IPS-15b (cell line): ENCODE measurements around the gene KBTBD2.
"Not testable (repeated sequence)": the region's sequence is repeated elsewhere in the genome, so short reads cannot be mapped to it uniquely, and the experiment has no call there.

Source experiments
- H3K27me3 ChIP-seq: one replicate; pipeline ENCODE4 v1.6.1; 2013; ENCODE audit warnings: low read length; ENCODE audit not compliant: control insufficient read depth, insufficient read depth
- H3K36me3 ChIP-seq: one replicate; pipeline ENCODE4 v1.6.1; 2013; ENCODE audit warnings: low read length; ENCODE audit not compliant: control insufficient read depth, insufficient read depth
- H3K4me1 ChIP-seq: one replicate; pipeline ENCODE4 v1.6.1; 2013; ENCODE audit warnings: mild to moderate bottlenecking, low read length; ENCODE audit not compliant: control insufficient read depth, insufficient read depth
- H3K4me3 ChIP-seq: one replicate; pipeline ENCODE4 v1.5.1; 2013; ENCODE audit warnings: low read depth, low read length
- H3K9ac ChIP-seq: one replicate; pipeline ENCODE4 v1.6.1; 2013; ENCODE audit warnings: low read depth, mild to moderate bottlenecking, low read length
- H3K9me3 ChIP-seq: one replicate; pipeline ENCODE4 v1.6.1; 2013; ENCODE audit warnings: mild to moderate bottlenecking, low read length; ENCODE audit not compliant: control insufficient read depth, insufficient read depth

KBTBD2 gene

GRCh38 chr7:32915041-32915536 lies 23.5 kb upstream of the KBTBD2 start:
- peaks cover 21% of the 10 kb centered on the region for H3K27me3 ChIP-seq
- no peak overlapping the region for H3K4me3 ChIP-seq
- no peaks in the 10 kb centered on the region for H3K36me3 ChIP-seq
- H3K4me1 ChIP-seq: no peaks in the 10 kb centered on the region
- no peak overlapping the region for H3K9ac ChIP-seq
- H3K9me3 ChIP-seq: no peaks in the 10 kb centered on the region

GRCh38 chr7:32914184-32914583 lies 22.6 kb upstream of the KBTBD2 start:
- H3K36me3 ChIP-seq: no peaks in the 10 kb centered on the region
- no peak overlapping the region for H3K9ac ChIP-seq
- no peak overlapping the region for H3K4me3 ChIP-seq
- no peaks in the 10 kb centered on the region for H3K9me3 ChIP-seq
- peaks cover 24% of the 10 kb centered on the region for H3K27me3 ChIP-seq
- H3K4me1 ChIP-seq: no peaks in the 10 kb centered on the region

GRCh38 chr7:32910195-32910594 lies 18.6 kb upstream of the KBTBD2 start:
- Histone ChIP-seq H3K9me3 (no peaks in the 10 kb centered on the region), H3K4me1 (no peaks in the 10 kb centered on the region), H3K36me3 (no peaks in the 10 kb centered on the region), H3K9ac (no peak overlapping the region), H3K4me3 (no peak overlapping the region), H3K27me3 (peaks cover 9% of the 10 kb centered on the region)

GRCh38 chr7:32905175-32905662 lies 13.7 kb upstream of the KBTBD2 start:
- Histone ChIP-seq H3K36me3 (no peaks in the 10 kb centered on the region), H3K27me3 (peaks cover 4% of the 10 kb centered on the region), H3K4me3 (peak overlapping the region; percentile 50), H3K4me1 (no peaks in the 10 kb centered on the region), H3K9me3 (no peaks in the 10 kb centered on the region), H3K9ac (no peak overlapping the region)

GRCh38 chr7:32901629-32902028 lies 10.1 kb upstream of the KBTBD2 start:
- no peaks in the 10 kb centered on the region for H3K36me3 ChIP-seq
- no peak overlapping the region for H3K4me3 ChIP-seq
- no peaks in the 10 kb centered on the region for H3K4me1 ChIP-seq
- H3K9me3 ChIP-seq: no peaks in the 10 kb centered on the region
- H3K27me3 ChIP-seq: no peaks in the 10 kb centered on the region
- no peak overlapping the region for H3K9ac ChIP-seq

- Histone ChIP-seq H3K9me3 (no peaks in the 10 kb centered on the region), H3K9ac (no peak overlapping the region), H3K27me3 (peaks cover 2% of the 10 kb centered on the region), H3K4me1 (no peaks in the 10 kb centered on the region), H3K4me3 (no peak overlapping the region), H3K36me3 (no peaks in the 10 kb centered on the region)
These were observed 9.0 kb upstream of the KBTBD2 start for GRCh38 chr7:32900433-32900995.

GRCh38 chr7:32897376-32897775 lies 5.8 kb upstream of the KBTBD2 start:
- H3K4me1 ChIP-seq, H3K9me3 ChIP-seq, H3K4me3 ChIP-seq, H3K27me3 ChIP-seq, H3K9ac ChIP-seq, H3K36me3 ChIP-seq: not testable (repeated sequence)

GRCh38 chr7:32896564-32897347 lies 5.2 kb upstream of the KBTBD2 start:
- Histone ChIP-seq H3K36me3 (no peaks in the 10 kb centered on the region), H3K9me3 (no peaks in the 10 kb centered on the region), H3K4me1 (peaks cover 10% of the 10 kb centered on the region), H3K4me3 (no peak overlapping the region), H3K27me3 (peaks cover 10% of the 10 kb centered on the region), H3K9ac (no peak overlapping the region)

- H3K4me1 ChIP-seq: peaks cover 12% of the 10 kb centered on the region
- H3K4me3 ChIP-seq: no peak overlapping the region
- H3K36me3 ChIP-seq: no peaks in the 10 kb centered on the region
- no peak overlapping the region for H3K9ac ChIP-seq
- no peaks in the 10 kb centered on the region for H3K9me3 ChIP-seq
- peaks cover 10% of the 10 kb centered on the region for H3K27me3 ChIP-seq
These were observed 2.6 kb upstream of the KBTBD2 start for GRCh38 chr7:32894171-32894570.

GRCh38 chr7:32893722-32894121 lies 2.2 kb upstream of the KBTBD2 start:
- Histone ChIP-seq H3K4me3 (no peak overlapping the region), H3K4me1 (peaks cover 12% of the 10 kb centered on the region), H3K27me3 (peaks cover 10% of the 10 kb centered on the region), H3K9me3 (no peaks in the 10 kb centered on the region), H3K36me3 (no peaks in the 10 kb centered on the region), H3K9ac (no peak overlapping the region)

- peaks cover 12% of the 10 kb centered on the region for H3K4me1 ChIP-seq
- H3K9me3 ChIP-seq: no peaks in the 10 kb centered on the region
- H3K36me3 ChIP-seq: no peaks in the 10 kb centered on the region
- H3K9ac ChIP-seq: no peak overlapping the region
- peaks cover 10% of the 10 kb centered on the region for H3K27me3 ChIP-seq
- H3K4me3 ChIP-seq: peak overlapping the region; percentile 81
These were observed 1.6 kb upstream of the KBTBD2 start for GRCh38 chr7:32893207-32893524.

- Histone ChIP-seq H3K36me3 (no peaks in the 10 kb centered on the region), H3K27me3 (peaks cover 10% of the 10 kb centered on the region)
These were observed 1.1 kb upstream of the KBTBD2 start for GRCh38 chr7:32892521-32893206.

More at GRCh38 chr7:32892521-32893206, 1.1 kb upstream of the KBTBD2 start:
- peak overlapping the region; percentile 89 for H3K9ac ChIP-seq
- H3K4me1 ChIP-seq: peaks cover 12% of the 10 kb centered on the region
- peak overlapping the region; percentile 81 for H3K4me3 ChIP-seq
- no peaks in the 10 kb centered on the region for H3K9me3 ChIP-seq
